GM18511 (cell line): ENCODE measurements around the gene PSMA8.
"Not testable (repeated sequence)": the region's sequence is repeated elsewhere in the genome, so short reads cannot be mapped to it uniquely, and the experiment has no call there.

ENCODE experiments used
- ATAC-seq: cut with Tn5 transposase; IDR thresholded peaks from one replicate; pipeline ENCODE4 v1.9.1; 2021; ENCODE audit warnings: mild to moderate bottlenecking, moderate library complexity; ENCODE audit not compliant: unreplicated experiment

PSMA8 gene

DNA sequence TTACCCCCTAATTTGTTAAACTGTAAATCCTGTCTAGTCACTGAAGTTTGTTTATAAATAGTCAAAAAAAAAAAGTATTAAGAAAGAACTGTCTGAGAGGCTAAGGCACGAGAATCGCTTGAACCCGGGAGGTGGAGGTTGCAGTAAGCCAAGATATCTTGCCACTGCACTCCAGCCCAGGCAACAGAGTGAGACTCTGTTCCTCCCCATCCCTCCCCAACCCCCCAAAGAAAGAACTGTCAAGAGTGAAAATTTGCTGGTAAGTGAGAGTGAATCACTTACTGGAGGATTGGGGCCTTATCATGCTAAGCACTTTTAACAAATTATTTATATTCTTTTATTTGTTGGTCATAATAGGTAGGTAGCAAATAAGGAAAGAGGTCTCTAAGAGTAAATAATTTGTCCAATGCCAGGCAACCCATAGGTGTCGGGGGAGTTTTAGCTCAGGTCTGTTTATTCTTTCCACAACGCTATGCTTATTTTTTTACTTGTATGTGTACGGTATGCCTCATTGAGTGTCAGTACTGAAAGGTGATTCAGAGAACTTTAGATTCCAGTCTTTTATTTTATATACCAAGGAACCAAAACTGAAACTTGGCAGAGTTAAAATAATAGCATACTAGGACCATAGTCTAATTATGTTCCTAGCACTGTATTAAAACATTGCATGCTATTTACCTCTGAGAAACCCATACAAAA, 95.0 kb downstream of the PSMA8 start:
- no peak for ATAC-seq

DNA sequence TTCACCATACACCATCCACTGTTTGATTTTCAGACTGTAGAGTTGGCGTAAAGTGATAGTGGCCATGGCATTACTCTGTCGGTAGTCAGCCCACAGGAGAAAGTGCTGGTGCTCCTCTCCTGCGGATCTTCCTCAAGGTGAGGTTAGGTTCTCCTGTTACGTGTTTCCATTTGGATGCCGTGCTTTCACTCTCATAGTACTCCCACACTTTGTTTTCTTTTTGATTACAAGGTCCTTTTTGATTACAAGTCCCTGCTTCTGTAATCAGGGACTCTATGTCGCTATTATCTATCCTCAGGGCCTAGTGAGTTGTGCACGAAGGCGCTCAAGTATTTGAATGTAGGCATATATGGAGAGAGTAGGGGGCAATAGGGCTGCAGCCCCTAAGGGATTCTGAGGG, 96.8 kb downstream of the PSMA8 start:
- ATAC-seq = no peak

DNA sequence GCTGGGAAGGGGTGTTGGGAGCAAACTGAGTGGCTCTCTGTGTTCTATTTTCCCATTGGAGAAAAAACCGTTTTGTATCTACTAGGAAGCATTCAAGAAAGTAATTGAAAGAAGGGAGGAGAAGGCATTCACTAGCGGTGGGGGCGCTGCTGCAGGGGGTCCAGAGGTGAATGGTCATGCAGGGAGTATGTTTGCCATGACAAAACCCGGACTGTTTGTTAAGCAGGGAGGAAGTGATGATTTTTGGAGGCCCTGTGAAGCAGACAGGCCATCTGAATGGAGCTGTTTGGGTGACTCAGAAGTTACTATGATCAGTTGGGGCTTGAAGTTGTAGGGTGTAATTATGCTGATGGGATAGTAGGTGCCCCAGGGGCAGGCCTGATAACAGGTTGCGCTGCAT, 99.5 kb downstream of the PSMA8 start:
- no peak for ATAC-seq

- ATAC-seq = not testable (repeated sequence)
Observed at GRCh38 chr18:26237363-26237762, 103.7 kb downstream of the PSMA8 start.

GRCh38 chr18:26238718-26239117, 105.0 kb downstream of the PSMA8 start:
- not testable (repeated sequence) for ATAC-seq

GRCh38 chr18:26242392-26242791, 108.7 kb downstream of the PSMA8 start:
- ATAC-seq = not testable (repeated sequence)
